ENCODE results near the gene PDE6B.
"Not testable (repeated sequence)": the region's sequence is repeated elsewhere in the genome, so short reads cannot be mapped to it uniquely, and the experiment has no call there.

Gene PDE6B

GRCh38 chr4:589219-589963 lies 36.0 kb upstream of the PDE6B start:
- TF ChIP-seq CTCF (conservative IDR thresholded peaks at IDR 0.05; ENCODE audit: low read length), result no peak
- no peak for DNase-seq (ENCODE audit: low read depth)
- H3K4me3 ChIP-seq (ENCODE audit: low read length), result no peak overlapping the region

- no peak for TF ChIP-seq CTCF (conservative IDR thresholded peaks at IDR 0.05; ENCODE audit: low read length)
- DNase-seq (ENCODE audit: low read depth), result no peak
- no peak overlapping the region for H3K4me3 ChIP-seq (ENCODE audit: low read length)
Measured at GRCh38 chr4:590313-590841, 35.0 kb upstream of the PDE6B start.

- not testable (repeated sequence) for DNase-seq (ENCODE audit: low read depth); H3K4me3 ChIP-seq (ENCODE audit: low read length)
Measured at GRCh38 chr4:592178-592577, 33.2 kb upstream of the PDE6B start.

- no peak overlapping the region for H3K4me3 ChIP-seq (ENCODE audit: low read length)
- DNase-seq (ENCODE audit: low read depth), result no peak
Measured at GRCh38 chr4:592825-593520, 32.4 kb upstream of the PDE6B start.

GRCh38 chr4:598925-599324 lies 26.4 kb upstream of the PDE6B start:
- no peak for DNase-seq (ENCODE audit: low read depth)
- no peak for TF ChIP-seq CTCF (conservative IDR thresholded peaks at IDR 0.05; ENCODE audit: low read length)
- H3K4me3 ChIP-seq (ENCODE audit: low read length), result no peak overlapping the region

More at GRCh38 chr4:592825-593520, 32.4 kb upstream of the PDE6B start:
- no peak for TF ChIP-seq CTCF (conservative IDR thresholded peaks at IDR 0.05; ENCODE audit: low read length)

GRCh38 chr4:600166-600565 lies 25.2 kb upstream of the PDE6B start:
- H3K4me3 ChIP-seq (ENCODE audit: low read length), result no peak overlapping the region
- DNase-seq (ENCODE audit: low read depth), result no peak
- TF ChIP-seq CTCF (conservative IDR thresholded peaks at IDR 0.05; ENCODE audit: low read length), result no peak

- TF ChIP-seq CTCF (conservative IDR thresholded peaks at IDR 0.05; ENCODE audit: low read length), result no peak
- DNase-seq (ENCODE audit: low read depth), result no peak
- no peak overlapping the region for H3K4me3 ChIP-seq (ENCODE audit: low read length)
Measured at GRCh38 chr4:600850-601515, 24.4 kb upstream of the PDE6B start.

Data from AG10803 (cell line).